OCI-LY3 (cell line): ENCODE results near the gene SERPINE3.

ENCODE experiments used
- EZH2phosphoT487 ChIP-seq: fragments of 200-600 bp; shearing (Covaris generic); IDR thresholded peaks from 2 replicates; pipeline ENCODE4 v1.6.1; 2018; ENCODE audit warnings: antibody characterized with exemption, mixed run types, low read depth
- TF ChIP-seq, protein P1 (sequence below): fragments of 200-600, 300-600 bp; sonication (generic); IDR thresholded peaks from 2 replicates; pipeline ENCODE4 v1.5.1; 2014; ENCODE audit warnings: antibody characterized with exemption, low read length, low read depth

DNA sequence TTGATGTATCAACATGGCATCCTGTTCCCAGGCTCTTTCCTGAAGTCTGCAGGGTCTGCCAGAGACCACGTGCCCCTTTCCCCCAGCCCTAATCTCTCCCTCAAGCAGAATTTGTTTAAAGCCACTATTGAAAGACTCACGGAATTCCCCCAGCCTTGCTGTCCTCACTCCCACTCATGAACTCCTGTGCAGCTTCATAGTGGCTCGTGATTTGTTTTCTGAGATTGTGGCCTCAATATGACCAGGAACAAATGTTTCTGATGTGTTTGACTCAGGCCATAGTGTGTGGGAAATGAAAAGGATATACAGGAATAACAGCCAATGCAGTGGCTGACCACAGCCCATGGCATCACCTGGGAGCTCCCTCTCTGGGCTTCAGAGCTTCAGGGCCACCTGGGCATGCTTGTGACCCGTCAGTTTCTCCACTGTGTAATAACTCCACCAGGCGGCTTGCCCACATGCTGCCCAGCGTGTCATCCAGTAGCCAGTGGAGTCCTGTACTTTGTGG is 8.1 kb upstream of the SERPINE3 start:
- TF ChIP-seq, protein P1, sequence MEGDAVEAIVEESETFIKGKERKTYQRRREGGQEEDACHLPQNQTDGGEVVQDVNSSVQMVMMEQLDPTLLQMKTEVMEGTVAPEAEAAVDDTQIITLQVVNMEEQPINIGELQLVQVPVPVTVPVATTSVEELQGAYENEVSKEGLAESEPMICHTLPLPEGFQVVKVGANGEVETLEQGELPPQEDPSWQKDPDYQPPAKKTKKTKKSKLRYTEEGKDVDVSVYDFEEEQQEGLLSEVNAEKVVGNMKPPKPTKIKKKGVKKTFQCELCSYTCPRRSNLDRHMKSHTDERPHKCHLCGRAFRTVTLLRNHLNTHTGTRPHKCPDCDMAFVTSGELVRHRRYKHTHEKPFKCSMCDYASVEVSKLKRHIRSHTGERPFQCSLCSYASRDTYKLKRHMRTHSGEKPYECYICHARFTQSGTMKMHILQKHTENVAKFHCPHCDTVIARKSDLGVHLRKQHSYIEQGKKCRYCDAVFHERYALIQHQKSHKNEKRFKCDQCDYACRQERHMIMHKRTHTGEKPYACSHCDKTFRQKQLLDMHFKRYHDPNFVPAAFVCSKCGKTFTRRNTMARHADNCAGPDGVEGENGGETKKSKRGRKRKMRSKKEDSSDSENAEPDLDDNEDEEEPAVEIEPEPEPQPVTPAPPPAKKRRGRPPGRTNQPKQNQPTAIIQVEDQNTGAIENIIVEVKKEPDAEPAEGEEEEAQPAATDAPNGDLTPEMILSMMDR = no peak
- no peak for TF ChIP-seq EZH2phosphoT487
